GM12801 (cell line): ENCODE results near the gene LRRFIP1.

Source experiments
- TF ChIP-seq, protein P1 (sequence below): IDR thresholded peaks from one replicate; pipeline ENCODE4 v1.5.1; 2011; ENCODE audit warnings: control low read depth; ENCODE audit not compliant: insufficient read length; ENCODE audit errors: extremely low read depth

The LRRFIP1 gene

GRCh38 chr2:237733677-237734300 is 106.4 kb downstream of the LRRFIP1 start:
- TF ChIP-seq, protein P1, sequence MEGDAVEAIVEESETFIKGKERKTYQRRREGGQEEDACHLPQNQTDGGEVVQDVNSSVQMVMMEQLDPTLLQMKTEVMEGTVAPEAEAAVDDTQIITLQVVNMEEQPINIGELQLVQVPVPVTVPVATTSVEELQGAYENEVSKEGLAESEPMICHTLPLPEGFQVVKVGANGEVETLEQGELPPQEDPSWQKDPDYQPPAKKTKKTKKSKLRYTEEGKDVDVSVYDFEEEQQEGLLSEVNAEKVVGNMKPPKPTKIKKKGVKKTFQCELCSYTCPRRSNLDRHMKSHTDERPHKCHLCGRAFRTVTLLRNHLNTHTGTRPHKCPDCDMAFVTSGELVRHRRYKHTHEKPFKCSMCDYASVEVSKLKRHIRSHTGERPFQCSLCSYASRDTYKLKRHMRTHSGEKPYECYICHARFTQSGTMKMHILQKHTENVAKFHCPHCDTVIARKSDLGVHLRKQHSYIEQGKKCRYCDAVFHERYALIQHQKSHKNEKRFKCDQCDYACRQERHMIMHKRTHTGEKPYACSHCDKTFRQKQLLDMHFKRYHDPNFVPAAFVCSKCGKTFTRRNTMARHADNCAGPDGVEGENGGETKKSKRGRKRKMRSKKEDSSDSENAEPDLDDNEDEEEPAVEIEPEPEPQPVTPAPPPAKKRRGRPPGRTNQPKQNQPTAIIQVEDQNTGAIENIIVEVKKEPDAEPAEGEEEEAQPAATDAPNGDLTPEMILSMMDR: no peak

- TF ChIP-seq, protein P1: no peak
Measured at GRCh38 chr2:237734905-237735623, 107.7 kb downstream of the LRRFIP1 start.

- TF ChIP-seq, protein P1: no peak
Measured at GRCh38 chr2:237735798-237736197, 108.4 kb downstream of the LRRFIP1 start.

DNA sequence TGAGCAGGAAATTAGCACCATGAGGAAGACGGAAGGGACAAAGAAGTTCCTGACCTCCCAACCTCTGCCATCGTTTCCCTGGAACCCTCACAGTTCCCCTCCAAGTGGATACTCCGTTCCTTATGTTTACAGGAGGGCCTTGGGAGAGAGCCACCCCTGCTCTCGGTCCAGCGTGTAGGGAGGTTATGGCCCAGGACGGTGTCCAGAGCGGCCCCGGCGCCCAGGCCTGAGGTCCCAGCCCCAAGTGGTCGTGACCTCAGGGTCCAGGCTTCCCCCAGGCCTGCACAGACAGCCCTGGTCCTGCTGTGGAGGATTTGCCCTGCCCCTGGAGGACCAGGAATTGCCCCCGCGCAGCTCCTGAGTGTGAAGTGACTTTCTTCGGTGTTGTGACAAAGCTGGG is 109.4 kb downstream of the LRRFIP1 start:
- TF ChIP-seq, protein P1: no peak

GRCh38 chr2:237737196-237737865 is 109.9 kb downstream of the LRRFIP1 start:
- TF ChIP-seq, protein P1: no peak

GRCh38 chr2:237738255-237738654 is 110.9 kb downstream of the LRRFIP1 start:
- TF ChIP-seq, protein P1: no peak

GRCh38 chr2:237739101-237739500 is 111.7 kb downstream of the LRRFIP1 start:
- TF ChIP-seq, protein P1: no peak
